Measurements from ENCODE around the gene OR8S1. TPM values are rescaled to one million over a fixed set of nuclear protein-coding genes. Genes with fewer than 3 reads are reported as not detected.
"Not testable (repeated sequence)": the region's sequence is repeated elsewhere in the genome, so short reads cannot be mapped to it uniquely, and the experiment has no call there.

The OR8S1 gene
- polyA plus RNA-seq, 4 donors = not detected

GRCh38 chr12:48553666-48554343 is 28.4 kb downstream of the OR8S1 start:
- DNase-seq (ENCODE audit: low read depth in 4 of 4, low spot score in 3 of 4) = not testable (repeated sequence)

- no peak for DNase-seq (ENCODE audit: low read depth in 4 of 4, low spot score in 3 of 4)
Measured at GRCh38 chr12:48556631-48557030, 31.2 kb downstream of the OR8S1 start.

- no peak for DNase-seq (ENCODE audit: low read depth in 4 of 4, low spot score in 3 of 4)
Measured at GRCh38 chr12:48557919-48558318, 32.5 kb downstream of the OR8S1 start.

- DNase-seq (ENCODE audit: low read depth in 4 of 4, low spot score in 3 of 4) = no peak
Measured at GRCh38 chr12:48567731-48568130, 42.3 kb downstream of the OR8S1 start.

- no peak for DNase-seq (ENCODE audit: low read depth in 4 of 4, low spot score in 3 of 4)
Measured at GRCh38 chr12:48569946-48570345, 44.5 kb downstream of the OR8S1 start, which contains the start of gene LALBA. Gene LALBA (minus strand): TSS chr12:48570046. CDS start chr12:48570020, 26 bp downstream.

GRCh38 chr12:48572326-48572725 is 46.9 kb downstream of the OR8S1 start:
- DNase-seq (ENCODE audit: low read depth in 4 of 4, low spot score in 3 of 4) = no peak

Other genes with a start within 250 kb of the OR8S1 start
- gene ZNF641, start 174.7 kb upstream of the OR8S1 start, polyA plus RNA-seq (ENCODE audit: insufficient read length in 4 of 4) = 10 to 100 TPM; 21.4 to 29.8 (median 26.6) TPM
- under 1 TPM in 1 of 4 donors, not detected in 3; 0.19 TPM for gene ANP32D, start 53.1 kb upstream of the OR8S1 start, polyA plus RNA-seq (ENCODE audit: insufficient read length in 4 of 4)
- gene C12orf54, start 43.1 kb upstream of the OR8S1 start, polyA plus RNA-seq (ENCODE audit: insufficient read length in 4 of 4) = under 1 TPM in 3 of 4 donors, not detected in 1; 0.34 to 0.53 (median 0.47) TPM
- not detected for gene LALBA, start 44.4 kb downstream of the OR8S1 start, polyA plus RNA-seq (ENCODE audit: insufficient read length in 4 of 4)
- gene KANSL2, start 156.6 kb downstream of the OR8S1 start, polyA plus RNA-seq (ENCODE audit: insufficient read length in 4 of 4) = 10 to 100 TPM; 33.6 to 57.1 (median 50.9) TPM
- 10 to 100 TPM; 26.9 to 31.6 (median 30.7) TPM for gene CCNT1, start 191.1 kb downstream of the OR8S1 start, polyA plus RNA-seq (ENCODE audit: insufficient read length in 4 of 4)

All from left renal pelvis (tissue), 4 donors.